Right lobe of liver (tissue), 4 donors: ENCODE measurements around the gene RAET1E.
"Not testable (repeated sequence)": the region's sequence is repeated elsewhere in the genome, so short reads cannot be mapped to it uniquely, and the experiment has no call there.

ENCODE experiments used
- CTCF ChIP-seq, 4 donors: fragments of 200-600 bp in 3 of 4; fragments of 450-650 bp in 1 of 4; IDR thresholded peaks; one replicate each; pipeline versions ENCODE4 v1.5.1 to v1.8.0; 2016 to 2022; ENCODE audit warnings: antibody characterized with exemption in 4 of 4, mild to moderate bottlenecking in 2 of 4
- POLR2A ChIP-seq: fragments of 450-650 bp; IDR thresholded peaks from one replicate; pipeline ENCODE4 v1.6.1; 2017; ENCODE audit warnings: antibody characterized with exemption, mild to moderate bottlenecking
- donor health status: DM: no; HTN: no; CAD: no.
- donor health status: DM: no; HTN: no; CAD: no.
- donor health status: DM: no; HTN: yes; CAD: no.

- not testable (repeated sequence) for TF ChIP-seq CTCF (IDR thresholded peaks at IDR 0.05); POLR2A
These were observed 14.8 kb upstream of the RAET1E start for GRCh38 chr6:149912680-149913079.
